A549 (cell line): Measurements from ENCODE around the gene E2F6. TPM values are rescaled to one million over a fixed set of nuclear protein-coding genes. Genes with fewer than 3 reads are reported as not detected.

Experiments used
- ATAC-seq, 2 experiments: fragments of 200-7000 bp in 1 of 2; fragments of >200 bp in 1 of 2; cut with Nextera tagmentation in 1 of 2; cut with Tn5 transposase in 1 of 2; 3 replicates each; pipeline versions ENCODE4 v1.8.0 to v1.9.1; 2018 to 2020; ENCODE audit warnings: mild to moderate bottlenecking in 1 of 2, moderate library complexity in 1 of 2
- CTCF ChIA-PET: fragments of 300-600 bp; sonication (Branson Sonifier 250); formaldehyde crosslinking; extraction: SDS; loops from one replicate; lab custom pipeline; 2021; ENCODE audit warnings: antibody characterized with exemption, inconsistent platforms; lab: Yijun Ruan, JAX
- POLR2A ChIA-PET: fragments of 350-600 bp; formaldehyde crosslinking; extraction: SDS; loops from one replicate; lab custom pipeline; 2021; ENCODE audit warnings: antibody characterized with exemption, inconsistent platforms; lab: Yijun Ruan, JAX
- DNase-seq, 2 experiments: peaks; one replicate each; pipeline versions ENCODE4 v3.0.0 to v3.0.0-alpha.2; 2011 to 2016; ENCODE audit warnings: low read depth in 1 of 2, low spot score in 1 of 2
- FAIRE-seq: peaks from 2 replicates; lab custom pipeline; 2011; peaks lifted over from hg19 to GRCh38; lab: Jason Lieb, UNC
- H3K27ac ChIP-seq, 2 experiments: fragments of >200 bp; sonication (Bioruptor Twin); formaldehyde crosslinking; 3 replicates each; pipeline ENCODE4 v1.5.1; 2016 to 2017
- H3K4me1 ChIP-seq: fragments of >200 bp; sonication (Bioruptor Twin); formaldehyde crosslinking; 3 replicates; pipeline ENCODE4 v1.6.1; 2016
- H3K4me2 ChIP-seq: fragments of >200 bp; sonication (Bioruptor Twin); formaldehyde crosslinking; 3 replicates; pipeline ENCODE4 v1.6.1; 2016
- H3K4me3 ChIP-seq: fragments of >200 bp; sonication (Bioruptor Twin); formaldehyde crosslinking; 3 replicates; pipeline ENCODE4 v1.5.1; 2016
- H3K9me3 ChIP-seq: fragments of >200 bp; sonication (Bioruptor Twin); formaldehyde crosslinking; 3 replicates; pipeline ENCODE4 v1.6.1; 2016
- CEBPB ChIP-seq, 2 experiments: fragments of >200 bp in 1 of 2; sonication (Bioruptor Twin) in 1 of 2; formaldehyde crosslinking in 1 of 2; IDR thresholded peaks; 2 replicates each; pipeline ENCODE4 v1.6.1; 2012 to 2016
- CHD4 ChIP-seq: fragments of 200-600 bp; sonication (generic); IDR thresholded peaks from 2 replicates; pipeline ENCODE4 v1.6.1; 2016; ENCODE audit warnings: antibody characterized with exemption, mild to moderate bottlenecking, borderline replicate concordance
- EHMT2 ChIP-seq: fragments of 200-600 bp; sonication (generic); IDR thresholded peaks from 2 replicates; pipeline ENCODE4 v1.6.1; 2016; ENCODE audit warnings: antibody characterized with exemption, low read depth, mild to moderate bottlenecking, moderate library complexity
- EP300 ChIP-seq, 2 experiments: fragments of >200 bp; sonication (Bioruptor Twin); formaldehyde crosslinking; IDR thresholded peaks; 2 replicates in 1 of 2; 3 replicates in 1 of 2; pipeline ENCODE4 v1.6.1; 2016 to 2017
- HOXB5 ChIP-seq: fragments of 250-450 bp; sonication (Bioruptor Pico); IDR thresholded peaks from 2 replicates; pipeline ENCODE4 v1.5.0; 2020; ENCODE audit warnings: mild to moderate bottlenecking, moderate library complexity
- JUNB ChIP-seq: fragments of >200 bp; sonication (Bioruptor Twin); formaldehyde crosslinking; IDR thresholded peaks from 2 replicates; pipeline ENCODE4 v1.6.1; 2016
- KDM5A ChIP-seq: fragments of 200-600 bp; sonication (generic); IDR thresholded peaks from 2 replicates; pipeline ENCODE4 v1.6.1; 2016; ENCODE audit warnings: antibody characterized with exemption, mild to moderate bottlenecking
- NFE2L2 ChIP-seq: fragments of 150-350 bp; conservative IDR thresholded peaks from 2 replicates; pipeline ENCODE4 v1.6.1; 2014; ENCODE audit warnings: low read length
- POLR2AphosphoS2 ChIP-seq: conservative IDR thresholded peaks from 2 replicates; pipeline ENCODE4 v1.6.1; 2012; ENCODE audit warnings: low read length, improper control_type of control experiment, inconsistent platforms
- RAD21 ChIP-seq, 2 experiments: fragments of >200 bp in 1 of 2; sonication (Bioruptor Twin) in 1 of 2; formaldehyde crosslinking in 1 of 2; IDR thresholded peaks in 1 of 2; conservative IDR thresholded peaks in 1 of 2; 2 replicates in 1 of 2; 3 replicates in 1 of 2; pipeline ENCODE4 v1.6.1; 2012 to 2018; ENCODE audit warnings: inconsistent platforms in 1 of 2
- RCOR1 ChIP-seq: fragments of 150-350 bp; IDR thresholded peaks from 2 replicates; pipeline ENCODE4 v1.6.1; 2014; ENCODE audit warnings: antibody characterized with exemption, low read length, low read depth
- RFX5 ChIP-seq: fragments of 450-650 bp; IDR thresholded peaks from 2 replicates; pipeline ENCODE4 v1.7.1; 2014; ENCODE audit warnings: antibody characterized with exemption, mild to moderate bottlenecking, moderate library complexity
- RNF2 ChIP-seq: fragments of 200-600 bp; sonication (generic); IDR thresholded peaks from 2 replicates; pipeline ENCODE4 v1.6.1; 2016; ENCODE audit warnings: low read depth, mild to moderate bottlenecking, antibody characterized with exemption, moderate library complexity, borderline replicate concordance
- SMC3 ChIP-seq: fragments of >200 bp; sonication (Bioruptor Twin); formaldehyde crosslinking; IDR thresholded peaks from 3 replicates; pipeline ENCODE4 v1.6.1; 2018; ENCODE audit warnings: inconsistent platforms
- TP53 ChIP-seq: fragments of 250-450 bp; sonication (Bioruptor Pico); IDR thresholded peaks from 2 replicates; pipeline ENCODE4 v1.5.0; 2021; ENCODE audit warnings: mild to moderate bottlenecking, moderate library complexity
- ZSCAN20 ChIP-seq: fragments of 250-450 bp; sonication (Bioruptor Pico); IDR thresholded peaks from 2 replicates; pipeline ENCODE4 v1.8.0; 2022; ENCODE audit warnings: mild to moderate bottlenecking, moderate library complexity
- WGBS: methylation state at CpG from one replicate; pipeline ENCODE4 v1.1.6; 2017; ENCODE audit errors: missing lambda C conversion rate; 5-methylcytosine and 5-hydroxymethylcytosine counted together
- polyA plus RNA-seq, 4 experiments: library from polyadenylated mRNA; depleted of rRNA in 3 of 4; stranded (reverse); fragments of >200 nt; fragmentation: RNase III in 1 of 4; extraction: RNeasy Plus Mini Kit Qiagen cat#74134 plus additional on column Dnase treatment in 1 of 4; gene quantifications; 2 replicates in 3 of 4; 3 replicates in 1 of 4; pipeline ENCODE4 v1.2.3, GENCODE V29; 2011 to 2017
- TF ChIP-seq, protein P1 (sequence below): fragments of 200-600 bp; sonication (generic); IDR thresholded peaks from 2 replicates; pipeline ENCODE4 v1.6.1; 2016; ENCODE audit warnings: antibody characterized with exemption, mild to moderate bottlenecking, moderate library complexity
- TF ChIP-seq, protein P2 (sequence below): fragments of >200 bp; sonication (Bioruptor Twin); formaldehyde crosslinking; IDR thresholded peaks from 2 replicates; pipeline ENCODE4 v1.6.1; 2016
- TF ChIP-seq, protein P3 (sequence below): fragments of 450-650 bp; IDR thresholded peaks from 2 replicates; pipeline ENCODE4 v1.6.1; 2014; ENCODE audit warnings: antibody characterized with exemption
- TF ChIP-seq, protein P4 (sequence below): fragments of 250-450 bp; sonication (Bioruptor Pico); IDR thresholded peaks from 2 replicates; pipeline ENCODE4 v1.5.0; 2021; ENCODE audit warnings: mild to moderate bottlenecking, moderate library complexity, borderline replicate concordance
- TF ChIP-seq, protein P5 (sequence below): IDR thresholded peaks from 2 replicates; pipeline ENCODE4 v1.6.1; 2012; ENCODE audit warnings: low read depth, borderline replicate concordance
- TF ChIP-seq, protein P6 (sequence below): fragments of >200 bp; sonication (Bioruptor Twin); formaldehyde crosslinking; IDR thresholded peaks from 3 replicates; pipeline ENCODE4 v1.5.1; 2016

The E2F6 gene
- polyA plus RNA-seq, 2 of the 4 experiments (the other 2 are of a cell fraction) = 34.3 to 41.7 TPM

DNA sequence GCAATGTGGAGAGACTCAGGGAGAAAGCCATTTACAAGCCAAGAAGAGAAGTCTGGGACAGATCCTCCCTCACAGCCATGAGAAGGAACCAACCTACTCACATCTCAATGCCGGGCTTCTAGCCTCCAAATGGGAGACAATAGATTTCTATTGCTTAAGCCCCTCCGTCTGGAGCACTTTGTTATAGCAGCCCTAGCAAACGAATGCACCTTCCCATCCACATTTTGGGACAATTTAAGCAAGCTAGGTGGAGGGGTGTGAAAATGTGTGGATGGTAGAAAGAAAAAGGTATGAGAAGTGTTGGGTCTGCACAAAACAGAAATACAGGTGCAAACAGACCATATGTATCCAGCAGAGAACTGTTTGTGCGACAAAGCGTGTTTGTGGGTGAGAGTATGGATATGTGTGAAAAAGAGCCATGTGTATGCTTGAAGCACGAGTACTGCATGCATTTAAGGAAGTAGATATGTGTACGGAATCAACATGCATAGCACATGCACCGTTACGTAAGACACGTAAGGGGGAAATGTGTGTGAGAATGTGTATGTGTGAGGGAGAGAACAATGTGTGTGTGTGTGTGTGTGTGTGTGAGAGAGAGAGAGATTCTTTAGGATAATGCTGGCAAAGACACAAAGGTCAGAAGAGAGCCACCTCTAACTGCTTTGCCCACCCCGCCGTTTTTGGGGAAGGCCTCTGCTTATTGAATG lies 13.1 kb upstream of the E2F6 start:
- DNase-seq = no peak
- Histone ChIP-seq H3K4me2 (no peak overlapping the region), H3K9me3 (no peaks in the 10 kb centered on the region), H3K4me1 (no peaks in the 10 kb centered on the region), H3K4me3 (no peak overlapping the region), H3K27ac (no peak overlapping the region)
- WGBS = 69% methylated on average over 12 of the region's 12 CpGs
- TF ChIP-seq JUNB (no peak), HOXB5 (CRISPR knock-in tag) (no peak), KDM5A (no peak), RNF2 (no peak), TP53 (CRISPR knock-in tag) (no peak), NFE2L2 (no peak), ZSCAN20 (CRISPR knock-in tag) (no peak), RFX5 (no peak), RCOR1 (no peak), CHD4 (no peak), EP300 (IDR thresholded peaks at IDR 0.05) (no peak), CEBPB (IDR thresholded peaks at IDR 0.05) (no peak)
- TF ChIP-seq, protein P1, sequence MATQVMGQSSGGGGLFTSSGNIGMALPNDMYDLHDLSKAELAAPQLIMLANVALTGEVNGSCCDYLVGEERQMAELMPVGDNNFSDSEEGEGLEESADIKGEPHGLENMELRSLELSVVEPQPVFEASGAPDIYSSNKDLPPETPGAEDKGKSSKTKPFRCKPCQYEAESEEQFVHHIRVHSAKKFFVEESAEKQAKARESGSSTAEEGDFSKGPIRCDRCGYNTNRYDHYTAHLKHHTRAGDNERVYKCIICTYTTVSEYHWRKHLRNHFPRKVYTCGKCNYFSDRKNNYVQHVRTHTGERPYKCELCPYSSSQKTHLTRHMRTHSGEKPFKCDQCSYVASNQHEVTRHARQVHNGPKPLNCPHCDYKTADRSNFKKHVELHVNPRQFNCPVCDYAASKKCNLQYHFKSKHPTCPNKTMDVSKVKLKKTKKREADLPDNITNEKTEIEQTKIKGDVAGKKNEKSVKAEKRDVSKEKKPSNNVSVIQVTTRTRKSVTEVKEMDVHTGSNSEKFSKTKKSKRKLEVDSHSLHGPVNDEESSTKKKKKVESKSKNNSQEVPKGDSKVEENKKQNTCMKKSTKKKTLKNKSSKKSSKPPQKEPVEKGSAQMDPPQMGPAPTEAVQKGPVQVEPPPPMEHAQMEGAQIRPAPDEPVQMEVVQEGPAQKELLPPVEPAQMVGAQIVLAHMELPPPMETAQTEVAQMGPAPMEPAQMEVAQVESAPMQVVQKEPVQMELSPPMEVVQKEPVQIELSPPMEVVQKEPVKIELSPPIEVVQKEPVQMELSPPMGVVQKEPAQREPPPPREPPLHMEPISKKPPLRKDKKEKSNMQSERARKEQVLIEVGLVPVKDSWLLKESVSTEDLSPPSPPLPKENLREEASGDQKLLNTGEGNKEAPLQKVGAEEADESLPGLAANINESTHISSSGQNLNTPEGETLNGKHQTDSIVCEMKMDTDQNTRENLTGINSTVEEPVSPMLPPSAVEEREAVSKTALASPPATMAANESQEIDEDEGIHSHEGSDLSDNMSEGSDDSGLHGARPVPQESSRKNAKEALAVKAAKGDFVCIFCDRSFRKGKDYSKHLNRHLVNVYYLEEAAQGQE = no peak
- TF ChIP-seq, protein P2, sequence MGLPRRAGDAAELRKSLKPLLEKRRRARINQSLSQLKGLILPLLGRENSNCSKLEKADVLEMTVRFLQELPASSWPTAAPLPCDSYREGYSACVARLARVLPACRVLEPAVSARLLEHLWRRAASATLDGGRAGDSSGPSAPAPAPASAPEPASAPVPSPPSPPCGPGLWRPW = no peak
- TF ChIP-seq, protein P3, sequence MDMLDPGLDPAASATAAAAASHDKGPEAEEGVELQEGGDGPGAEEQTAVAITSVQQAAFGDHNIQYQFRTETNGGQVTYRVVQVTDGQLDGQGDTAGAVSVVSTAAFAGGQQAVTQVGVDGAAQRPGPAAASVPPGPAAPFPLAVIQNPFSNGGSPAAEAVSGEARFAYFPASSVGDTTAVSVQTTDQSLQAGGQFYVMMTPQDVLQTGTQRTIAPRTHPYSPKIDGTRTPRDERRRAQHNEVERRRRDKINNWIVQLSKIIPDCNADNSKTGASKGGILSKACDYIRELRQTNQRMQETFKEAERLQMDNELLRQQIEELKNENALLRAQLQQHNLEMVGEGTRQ = no peak
- TF ChIP-seq, protein P4, sequence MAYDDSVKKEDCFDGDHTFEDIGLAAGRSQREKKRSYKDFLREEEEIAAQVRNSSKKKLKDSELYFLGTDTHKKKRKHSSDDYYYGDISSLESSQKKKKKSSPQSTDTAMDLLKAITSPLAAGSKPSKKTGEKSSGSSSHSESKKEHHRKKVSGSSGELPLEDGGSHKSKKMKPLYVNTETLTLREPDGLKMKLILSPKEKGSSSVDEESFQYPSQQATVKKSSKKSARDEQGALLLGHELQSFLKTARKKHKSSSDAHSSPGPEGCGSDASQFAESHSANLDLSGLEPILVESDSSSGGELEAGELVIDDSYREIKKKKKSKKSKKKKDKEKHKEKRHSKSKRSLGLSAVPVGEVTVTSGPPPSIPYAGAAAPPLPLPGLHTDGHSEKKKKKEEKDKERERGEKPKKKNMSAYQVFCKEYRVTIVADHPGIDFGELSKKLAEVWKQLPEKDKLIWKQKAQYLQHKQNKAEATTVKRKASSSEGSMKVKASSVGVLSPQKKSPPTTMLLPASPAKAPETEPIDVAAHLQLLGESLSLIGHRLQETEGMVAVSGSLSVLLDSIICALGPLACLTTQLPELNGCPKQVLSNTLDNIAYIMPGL (CRISPR knock-in tag) = no peak
- no peak for FAIRE-seq
- ChIA-PET POLR2A (no interaction called here), CTCF (interaction anchor here (0.6 to 12.4 kb wide), 15 partner anchors 9 to 506 kb away, joined by 3 to 350 read pairs (median 3); a partner anchor contains a TSS)
- no peak for ATAC-seq

DNA sequence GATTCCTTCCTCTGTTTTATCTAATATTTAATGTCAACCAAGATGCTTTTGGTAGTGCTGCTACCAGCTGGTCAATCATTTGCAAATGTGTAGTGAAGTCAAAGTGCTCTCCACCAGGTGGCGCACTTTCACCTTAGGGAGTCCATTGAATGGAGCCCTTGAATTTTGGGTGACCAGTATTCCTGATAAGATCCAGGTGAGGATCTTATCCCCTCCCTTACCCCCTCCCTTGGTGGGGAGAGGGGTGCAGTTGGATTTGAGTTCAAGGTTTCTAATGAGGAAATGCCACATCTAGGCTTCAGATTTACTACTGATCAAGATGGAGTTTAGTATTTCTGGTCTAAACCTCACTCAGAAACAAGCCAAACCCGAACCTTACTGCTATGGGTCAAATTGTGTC lies 12.0 kb upstream of the E2F6 start:
- CTCF ChIA-PET = interaction anchor here (0.6 to 12.4 kb wide), 38 partner anchors 8 to 648 kb away, joined by 3 to 350 read pairs (median 4); partner anchors contain the start of gene E2F6
- POLR2A ChIA-PET = interaction anchor here (1.0 kb wide), 1 partner anchor 104 kb away, joined by 3 read pairs; no protein-coding TSS in a partner anchor
- peak; percentile 88 for FAIRE-seq
- TF ChIP-seq EHMT2 = no peak
- TF ChIP-seq SMC3 = peak; percentile 98
- no peak for TF ChIP-seq NFE2L2
- no peak for TF ChIP-seq POLR2AphosphoS2
- TF ChIP-seq, protein P5, sequence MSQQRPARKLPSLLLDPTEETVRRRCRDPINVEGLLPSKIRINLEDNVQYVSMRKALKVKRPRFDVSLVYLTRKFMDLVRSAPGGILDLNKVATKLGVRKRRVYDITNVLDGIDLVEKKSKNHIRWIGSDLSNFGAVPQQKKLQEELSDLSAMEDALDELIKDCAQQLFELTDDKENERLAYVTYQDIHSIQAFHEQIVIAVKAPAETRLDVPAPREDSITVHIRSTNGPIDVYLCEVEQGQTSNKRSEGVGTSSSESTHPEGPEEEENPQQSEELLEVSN = no peak
- TF ChIP-seq RAD21 (conservative IDR thresholded peaks at IDR 0.05 in 1 of 2, IDR thresholded peaks at IDR 0.05 in 1 of 2) = peak; percentile 87 to 88
- TF ChIP-seq, protein P6, sequence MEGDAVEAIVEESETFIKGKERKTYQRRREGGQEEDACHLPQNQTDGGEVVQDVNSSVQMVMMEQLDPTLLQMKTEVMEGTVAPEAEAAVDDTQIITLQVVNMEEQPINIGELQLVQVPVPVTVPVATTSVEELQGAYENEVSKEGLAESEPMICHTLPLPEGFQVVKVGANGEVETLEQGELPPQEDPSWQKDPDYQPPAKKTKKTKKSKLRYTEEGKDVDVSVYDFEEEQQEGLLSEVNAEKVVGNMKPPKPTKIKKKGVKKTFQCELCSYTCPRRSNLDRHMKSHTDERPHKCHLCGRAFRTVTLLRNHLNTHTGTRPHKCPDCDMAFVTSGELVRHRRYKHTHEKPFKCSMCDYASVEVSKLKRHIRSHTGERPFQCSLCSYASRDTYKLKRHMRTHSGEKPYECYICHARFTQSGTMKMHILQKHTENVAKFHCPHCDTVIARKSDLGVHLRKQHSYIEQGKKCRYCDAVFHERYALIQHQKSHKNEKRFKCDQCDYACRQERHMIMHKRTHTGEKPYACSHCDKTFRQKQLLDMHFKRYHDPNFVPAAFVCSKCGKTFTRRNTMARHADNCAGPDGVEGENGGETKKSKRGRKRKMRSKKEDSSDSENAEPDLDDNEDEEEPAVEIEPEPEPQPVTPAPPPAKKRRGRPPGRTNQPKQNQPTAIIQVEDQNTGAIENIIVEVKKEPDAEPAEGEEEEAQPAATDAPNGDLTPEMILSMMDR = peak; percentile 99
- DNase-seq = peak; percentile 73 to 91
- WGBS = 45% methylated on average over 2 of the region's 2 CpGs
- Histone ChIP-seq H3K4me1 (no peaks in the 10 kb centered on the region), H3K4me2 (no peak overlapping the region), H3K27ac (no peak overlapping the region), H3K9me3 (no peaks in the 10 kb centered on the region), H3K4me3 (no peak overlapping the region)
- ATAC-seq = peak; percentile 72 to 86
